Renal cortical epithelial cell (primary cell): Measurements from ENCODE around the gene BOD1L2. TPM values are rescaled to one million over a fixed set of nuclear protein-coding genes. Genes with fewer than 3 reads are reported as not detected.

Source experiments
- DNase-seq: peaks from one replicate; pipeline ENCODE4 v3.0.0-alpha.2; 2011; ENCODE audit warnings: low read depth
- total RNA-seq: library from RNA; depleted of rRNA; stranded (reverse); fragments of >200 nt; gene quantifications from 2 replicates; pipeline ENCODE4 v1.2.3, GENCODE V29; 2014

BOD1L2 gene
- total RNA-seq, result not detected in 2 replicates

GRCh38 chr18:57146956-57147636, at the start of gene BOD1L2:
Gene BOD1L2 (plus strand): TSS chr18:57147087. CDS start chr18:57147313, 226 bp downstream.
- no peak for DNase-seq

DNA sequence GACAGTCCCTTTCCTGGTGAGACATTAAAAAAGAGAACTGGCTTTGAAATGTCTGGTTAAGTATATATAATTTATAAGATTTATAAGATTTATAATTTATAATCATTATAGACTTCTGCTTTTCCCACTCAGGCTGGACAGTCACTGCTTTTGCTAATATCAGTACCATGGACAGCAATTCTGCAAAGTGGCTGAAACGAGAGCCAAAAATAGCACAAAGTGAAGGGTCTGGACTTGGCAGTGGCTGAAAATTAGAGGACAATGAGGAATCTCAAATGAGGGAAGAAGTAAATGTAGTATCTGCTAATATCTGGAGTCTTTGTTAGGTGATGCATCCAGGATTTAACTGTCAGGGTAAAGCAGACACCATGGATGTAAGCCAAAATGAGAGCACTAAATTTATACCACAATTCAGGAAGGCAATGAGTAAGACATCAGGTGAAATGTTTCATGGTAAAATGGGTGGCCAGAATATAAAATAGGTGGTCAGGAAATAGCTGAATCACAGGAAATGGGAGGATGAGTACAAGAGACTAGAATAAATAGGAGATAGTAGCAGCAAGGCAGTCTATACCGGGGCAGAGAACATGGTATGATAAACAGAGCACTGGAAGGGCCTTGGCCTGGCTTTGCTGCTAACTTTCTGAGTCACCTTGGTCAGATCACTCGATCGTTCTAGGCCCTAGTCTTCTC, 39.6 kb upstream of the BOD1L2 start:
- peak; percentile 45 for DNase-seq

- no peak for DNase-seq
These were observed 36.6 kb upstream of the BOD1L2 start for GRCh38 chr18:57110290-57110689.

DNA sequence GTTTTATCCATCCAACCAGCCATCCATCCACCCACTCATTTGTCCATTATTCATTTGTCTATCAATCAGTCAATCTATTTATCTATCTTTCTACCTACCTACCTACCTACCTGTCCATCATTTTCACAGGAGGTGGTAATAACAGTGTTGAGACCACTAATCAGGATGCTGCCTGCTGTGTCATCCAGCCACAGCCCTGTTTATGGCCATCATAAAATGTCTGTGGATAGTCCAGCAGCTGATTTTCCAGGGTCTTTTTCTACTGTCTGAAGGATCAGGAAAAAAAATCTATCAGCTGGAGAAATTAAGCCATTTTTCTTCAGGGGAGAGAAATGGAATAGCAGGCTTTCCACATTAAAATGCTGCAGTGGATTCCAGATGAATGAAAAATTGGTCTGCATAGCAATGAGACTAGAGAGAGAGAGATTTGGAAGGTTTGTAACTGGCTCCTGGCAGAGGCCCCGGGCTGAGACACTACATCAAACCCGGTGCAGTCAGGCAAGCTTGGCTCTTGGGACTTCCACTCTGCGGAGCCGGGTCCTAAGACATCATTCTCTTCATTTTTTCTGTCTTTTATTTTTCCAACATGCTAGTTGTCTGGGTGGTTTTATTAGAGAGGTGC, 33.0 kb upstream of the BOD1L2 start:
- DNase-seq, result no peak

GRCh38 chr18:57116598-57117132, 30.2 kb upstream of the BOD1L2 start:
- no peak for DNase-seq

GRCh38 chr18:57121542-57122112, 25.3 kb upstream of the BOD1L2 start:
- DNase-seq, result no peak

GRCh38 chr18:57122936-57123510, 23.9 kb upstream of the BOD1L2 start:
- no peak for DNase-seq

DNA sequence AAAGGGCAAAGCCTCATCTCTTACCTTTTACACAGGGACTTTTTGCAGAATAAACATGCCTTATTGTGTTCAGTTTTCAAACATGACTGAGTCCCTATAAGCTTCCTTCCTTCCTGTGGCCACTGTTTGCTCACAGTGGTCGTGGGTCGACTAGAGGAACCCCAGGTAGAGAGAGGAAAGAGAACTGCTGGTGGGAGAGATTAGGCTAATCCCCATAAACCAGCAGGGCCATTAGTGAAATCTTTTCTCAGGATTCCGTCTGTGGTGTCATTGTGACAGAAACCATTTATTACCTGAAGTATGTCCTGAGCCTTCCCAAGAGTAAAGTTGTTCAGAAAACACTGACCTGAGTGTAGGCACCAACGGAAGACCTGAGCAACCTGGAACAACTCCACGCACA, 21.3 kb upstream of the BOD1L2 start:
- no peak for DNase-seq

DNA sequence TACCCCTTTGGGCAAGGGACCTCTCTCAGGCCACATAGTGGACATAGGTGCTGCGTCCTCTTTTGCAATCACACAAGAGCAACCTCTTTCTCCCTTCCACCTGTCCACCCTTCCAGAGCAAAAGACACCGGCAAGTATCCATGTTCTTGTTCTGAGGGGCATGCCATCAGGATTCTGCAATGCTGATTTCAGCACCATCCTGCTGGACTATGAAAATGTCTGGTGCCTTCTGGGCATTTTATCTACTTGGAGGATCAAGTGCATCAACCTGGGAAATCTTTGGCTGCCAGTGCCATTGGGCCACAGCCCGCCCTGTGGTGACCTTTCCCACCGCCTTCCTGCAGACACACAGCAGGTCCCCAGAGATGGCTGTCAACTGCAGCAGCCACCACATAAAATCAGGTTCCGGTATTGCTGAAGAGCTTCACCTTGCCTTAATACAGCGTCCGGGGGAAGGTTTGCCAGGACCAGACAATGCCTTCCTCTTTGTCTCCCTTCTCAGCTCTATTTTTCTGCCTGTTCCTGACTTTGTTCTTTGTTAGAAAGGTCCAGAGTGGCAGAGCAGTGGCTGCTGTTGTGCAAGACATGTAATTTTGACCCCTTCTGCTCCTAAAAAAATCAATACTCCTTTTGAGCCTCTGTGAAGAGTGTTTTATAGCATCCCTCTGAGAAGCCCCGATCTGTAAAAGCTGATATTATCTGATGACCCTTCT, 18.5 kb upstream of the BOD1L2 start:
- no peak for DNase-seq

DNA sequence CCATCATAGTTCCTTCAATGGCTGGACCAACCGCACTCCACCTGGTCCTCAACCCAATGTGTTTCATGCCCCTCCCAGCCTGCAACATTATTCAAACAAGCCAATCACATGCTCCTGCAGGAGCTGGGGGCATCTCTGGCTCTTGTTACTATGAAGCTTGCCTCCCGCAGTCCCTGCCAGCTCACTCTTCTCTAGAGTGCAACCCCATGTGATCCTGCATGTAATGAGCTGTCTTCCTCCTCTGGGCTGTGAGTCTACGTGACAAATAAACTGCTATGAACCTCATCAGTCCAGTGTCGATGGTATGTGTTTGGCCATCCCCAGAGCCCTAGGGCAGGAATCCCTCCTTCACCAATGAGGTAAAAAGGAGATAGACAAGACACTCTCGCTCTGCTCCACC, 15.8 kb upstream of the BOD1L2 start:
- no peak for DNase-seq

GRCh38 chr18:57131782-57132181, 15.1 kb upstream of the BOD1L2 start:
- no peak for DNase-seq

- no peak for DNase-seq
These were observed 12.2 kb upstream of the BOD1L2 start for GRCh38 chr18:57134618-57135135.

- DNase-seq, result no peak
These were observed 11.2 kb upstream of the BOD1L2 start for GRCh38 chr18:57135699-57136098.

DNA sequence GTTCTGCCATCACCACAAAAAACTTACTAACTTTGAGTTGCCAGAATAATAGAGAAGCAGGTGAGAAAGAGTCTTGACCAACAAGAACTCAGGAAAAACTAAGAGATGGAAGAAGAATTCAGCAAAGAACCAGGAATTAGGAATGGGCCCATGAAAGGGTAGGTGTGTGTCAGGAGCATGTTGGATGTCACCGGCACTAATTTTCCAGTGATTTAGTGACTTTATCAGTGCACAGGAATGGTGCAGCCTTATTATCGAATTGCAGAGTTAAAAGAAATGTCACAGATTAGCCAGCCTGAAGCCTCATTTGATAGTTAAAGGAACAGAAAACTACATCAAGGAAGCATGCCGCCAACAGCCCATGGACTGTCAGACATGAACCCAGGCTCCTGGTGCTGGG, 9.0 kb upstream of the BOD1L2 start:
- no peak for DNase-seq

GRCh38 chr18:57141208-57142129, 5.4 kb upstream of the BOD1L2 start:
- DNase-seq, result peak; percentile 33

- DNase-seq, result no peak
These were observed 4.6 kb upstream of the BOD1L2 start for GRCh38 chr18:57142324-57142723.

DNA sequence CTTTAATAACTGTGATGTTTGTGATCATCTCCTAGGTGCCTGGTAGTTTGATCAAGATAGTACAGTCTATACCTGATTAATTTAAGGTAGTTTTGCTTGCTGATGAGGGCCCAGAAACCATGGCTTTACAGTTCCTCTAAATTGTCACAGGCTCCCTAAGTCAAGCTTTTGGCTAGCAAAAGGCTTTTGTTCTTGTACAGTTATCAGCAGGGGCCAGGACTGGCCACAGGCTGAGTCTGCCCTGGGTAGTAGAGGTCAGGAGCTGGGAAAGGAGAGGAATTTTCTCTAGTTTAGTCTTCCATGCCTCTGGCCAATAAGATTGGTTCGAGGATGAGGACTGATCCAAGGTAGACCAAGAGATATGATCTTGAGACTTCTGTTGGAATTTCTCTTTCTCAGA, 3.6 kb upstream of the BOD1L2 start:
- no peak for DNase-seq

GRCh38 chr18:57148263-57148662, 1.4 kb downstream of the BOD1L2 start:
- DNase-seq, result no peak

DNA sequence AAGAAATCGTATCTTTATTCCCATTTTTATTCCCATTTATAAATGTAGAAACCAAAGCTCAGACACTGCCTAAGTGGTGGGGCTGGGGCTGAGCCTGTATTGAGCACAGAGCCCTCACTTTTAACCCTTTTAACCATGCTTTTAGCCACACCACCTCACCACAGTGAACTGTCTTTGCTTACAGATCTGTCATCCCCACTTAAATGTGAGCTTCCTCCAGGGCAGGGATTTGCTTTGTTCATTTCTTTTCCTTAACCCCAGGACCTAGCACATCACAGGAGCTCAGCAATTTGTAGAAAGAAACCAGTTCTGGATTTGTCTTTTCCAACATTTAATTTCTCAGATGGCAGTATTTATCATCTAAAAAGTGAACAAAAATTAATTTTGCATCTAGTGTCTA, 2.2 kb downstream of the BOD1L2 start:
- no peak for DNase-seq

DNA sequence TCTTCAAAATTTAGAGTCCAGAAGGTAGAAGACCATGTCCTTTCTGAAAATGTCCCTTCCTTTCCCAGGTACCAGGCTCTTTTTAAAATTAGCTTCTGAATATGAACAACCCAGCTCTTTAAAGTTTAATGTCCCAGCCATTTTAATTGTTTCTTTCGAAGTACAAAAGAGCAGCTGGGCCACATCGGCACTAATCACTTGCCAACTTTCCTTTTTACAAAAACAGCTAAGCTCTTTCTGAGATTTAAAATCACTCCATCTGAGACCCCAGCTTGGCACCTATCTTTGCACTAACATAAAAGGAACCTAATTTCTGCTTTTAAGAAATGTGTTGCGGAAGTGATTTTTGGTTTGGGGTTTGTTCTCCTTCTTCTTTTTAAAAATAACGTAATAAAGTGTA, 2.6 kb downstream of the BOD1L2 start:
- DNase-seq, result no peak
